BLaER1 (cell line): Measurements from ENCODE around the gene JAZF1.

Source experiments
- H3K27ac ChIP-seq: shearing (Covaris generic); formaldehyde crosslinking; 2 replicates; pipeline ENCODE4 v1.8.1; 2022
- H3K27me3 ChIP-seq: shearing (Covaris generic); formaldehyde crosslinking; 2 replicates; pipeline ENCODE4 v1.8.1; 2022
- H3K36me3 ChIP-seq: shearing (Covaris generic); formaldehyde crosslinking; 2 replicates; pipeline ENCODE4 v1.8.1; 2022
- H3K4me1 ChIP-seq: shearing (Covaris generic); formaldehyde crosslinking; 2 replicates; pipeline ENCODE4 v1.8.1; 2022
- H3K4me2 ChIP-seq: shearing (Covaris generic); formaldehyde crosslinking; 2 replicates; pipeline ENCODE4 v1.8.1; 2022
- H3K4me3 ChIP-seq: shearing (Covaris generic); formaldehyde crosslinking; 2 replicates; pipeline ENCODE4 v1.8.1; 2022
- H3K9ac ChIP-seq: shearing (Covaris generic); formaldehyde crosslinking; 2 replicates; pipeline ENCODE4 v1.8.1; 2022
- H3K9me3 ChIP-seq: shearing (Covaris generic); formaldehyde crosslinking; 2 replicates; pipeline ENCODE4 v1.8.1; 2022
- H4K20me1 ChIP-seq: shearing (Covaris generic); formaldehyde crosslinking; 2 replicates; pipeline ENCODE4 v1.8.1; 2022
- Cebpa-rat ChIP-seq: shearing (Covaris generic); IDR thresholded peaks from 2 replicates; pipeline ENCODE4 v1.8.1; 2022

The JAZF1 gene

GRCh38 chr7:28145090-28145626 lies 35.4 kb downstream of the JAZF1 start:
- TF ChIP-seq Cebpa-rat: no peak
- Histone ChIP-seq H4K20me1 (no peaks in the 10 kb centered on the region), H3K27ac (no peak overlapping the region), H3K9me3 (no peaks in the 10 kb centered on the region), H3K9ac (no peak overlapping the region), H3K4me3 (no peak overlapping the region), H3K36me3 (no peaks in the 10 kb centered on the region), H3K4me1 (peaks cover 7% of the 10 kb centered on the region; the same call in 1 of the 2 replicates), H3K4me2 (no peak overlapping the region), H3K27me3 (no peaks in the 10 kb centered on the region)

- Histone ChIP-seq H4K20me1 (no peaks in the 10 kb centered on the region), H3K36me3 (no peaks in the 10 kb centered on the region), H3K27ac (no peak overlapping the region), H3K4me2 (no peak overlapping the region), H3K4me3 (no peak overlapping the region), H3K9me3 (no peaks in the 10 kb centered on the region), H3K4me1 (peaks cover 7% of the 10 kb centered on the region; the same call in 1 of the 2 replicates), H3K9ac (no peak overlapping the region), H3K27me3 (no peaks in the 10 kb centered on the region)
- TF ChIP-seq Cebpa-rat: no peak
These were observed 36.3 kb downstream of the JAZF1 start for GRCh38 chr7:28144266-28144665.

GRCh38 chr7:28142650-28143049 lies 37.9 kb downstream of the JAZF1 start:
- TF ChIP-seq Cebpa-rat: no peak
- Histone ChIP-seq H3K27ac (no peak overlapping the region), H3K4me2 (no peak overlapping the region), H3K27me3 (no peaks in the 10 kb centered on the region), H3K9ac (no peak overlapping the region), H3K4me3 (no peak overlapping the region), H3K9me3 (no peaks in the 10 kb centered on the region), H3K36me3 (no peaks in the 10 kb centered on the region), H3K4me1 (peaks cover 7% of the 10 kb centered on the region; the same call in 1 of the 2 replicates), H4K20me1 (no peaks in the 10 kb centered on the region)

- Histone ChIP-seq H3K36me3 (peaks cover 11% of the 10 kb centered on the region; the same call in 1 of the 2 replicates), H3K4me1 (peaks cover 7% of the 10 kb centered on the region; the same call in 1 of the 2 replicates), H3K4me3 (no peak overlapping the region), H3K9me3 (no peaks in the 10 kb centered on the region), H3K27me3 (no peaks in the 10 kb centered on the region), H3K9ac (no peak overlapping the region), H4K20me1 (no peaks in the 10 kb centered on the region), H3K27ac (no peak overlapping the region), H3K4me2 (no peak overlapping the region)
- no peak for TF ChIP-seq Cebpa-rat
These were observed 39.6 kb downstream of the JAZF1 start for GRCh38 chr7:28140979-28141378.

- no peaks in the 10 kb centered on the region for H3K9me3 ChIP-seq
- H3K4me3 ChIP-seq: no peak overlapping the region
- no peak for TF ChIP-seq Cebpa-rat
- H3K27me3 ChIP-seq: no peaks in the 10 kb centered on the region
- peaks cover 11% of the 10 kb centered on the region; the same call in 1 of the 2 replicates for H3K36me3 ChIP-seq
- H3K4me1 ChIP-seq: no peaks in the 10 kb centered on the region
- no peaks in the 10 kb centered on the region for H4K20me1 ChIP-seq
- H3K9ac ChIP-seq: no peak overlapping the region
- no peak overlapping the region for H3K27ac ChIP-seq
- no peak overlapping the region for H3K4me2 ChIP-seq
These were observed 41.8 kb downstream of the JAZF1 start for GRCh38 chr7:28138837-28139236.

- no peak overlapping the region for H3K4me2 ChIP-seq
- H3K4me3 ChIP-seq: no peak overlapping the region
- no peak for TF ChIP-seq Cebpa-rat
- H3K4me1 ChIP-seq: no peaks in the 10 kb centered on the region
- no peaks in the 10 kb centered on the region for H3K9me3 ChIP-seq
- H3K36me3 ChIP-seq: peaks cover 11% of the 10 kb centered on the region; the same call in 1 of the 2 replicates
- H3K27me3 ChIP-seq: no peaks in the 10 kb centered on the region
- no peak overlapping the region for H3K27ac ChIP-seq
- no peak overlapping the region for H3K9ac ChIP-seq
- no peaks in the 10 kb centered on the region for H4K20me1 ChIP-seq
These were observed 43.1 kb downstream of the JAZF1 start for GRCh38 chr7:28137463-28137862.

- H3K27ac ChIP-seq: no peak overlapping the region
- TF ChIP-seq Cebpa-rat: no peak
- H3K36me3 ChIP-seq: peaks cover 11% of the 10 kb centered on the region; the same call in 1 of the 2 replicates
- H3K27me3 ChIP-seq: no peaks in the 10 kb centered on the region
- H3K4me3 ChIP-seq: no peak overlapping the region
- H3K9ac ChIP-seq: no peak overlapping the region
- H4K20me1 ChIP-seq: no peaks in the 10 kb centered on the region
- H3K4me1 ChIP-seq: no peaks in the 10 kb centered on the region
- H3K9me3 ChIP-seq: no peaks in the 10 kb centered on the region
- no peak overlapping the region for H3K4me2 ChIP-seq
These were observed 43.7 kb downstream of the JAZF1 start for GRCh38 chr7:28136885-28137284.

GRCh38 chr7:28136420-28136819 lies 44.2 kb downstream of the JAZF1 start:
- no peaks in the 10 kb centered on the region for H4K20me1 ChIP-seq
- no peaks in the 10 kb centered on the region for H3K9me3 ChIP-seq
- H3K4me1 ChIP-seq: no peaks in the 10 kb centered on the region
- no peak overlapping the region for H3K27ac ChIP-seq
- no peak overlapping the region for H3K9ac ChIP-seq
- no peak overlapping the region for H3K4me2 ChIP-seq
- H3K4me3 ChIP-seq: no peak overlapping the region
- H3K27me3 ChIP-seq: no peaks in the 10 kb centered on the region
- H3K36me3 ChIP-seq: peaks cover 11% of the 10 kb centered on the region; the same call in 1 of the 2 replicates
- no peak for TF ChIP-seq Cebpa-rat

DNA sequence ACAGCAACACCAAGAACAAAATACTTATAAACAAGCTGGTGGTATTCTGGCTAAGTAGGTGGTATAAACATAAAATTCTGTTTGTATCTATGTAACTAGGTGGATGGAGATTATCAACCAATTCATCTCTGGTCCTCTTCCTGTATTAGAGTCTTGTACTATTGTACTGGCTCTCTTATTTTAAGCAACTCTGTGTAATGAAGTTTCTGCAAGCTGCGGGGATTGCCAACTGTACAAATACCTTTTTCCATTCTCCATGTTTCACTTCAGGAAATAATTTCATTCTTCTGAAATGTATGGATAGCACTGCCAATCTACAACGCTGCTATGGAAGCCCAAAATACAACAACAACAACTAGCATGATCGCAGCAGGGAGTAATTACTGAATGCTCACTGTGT lies 44.8 kb downstream of the JAZF1 start:
- H3K27me3 ChIP-seq: no peaks in the 10 kb centered on the region
- no peak overlapping the region for H3K4me2 ChIP-seq
- H3K9me3 ChIP-seq: no peaks in the 10 kb centered on the region
- no peak overlapping the region for H3K4me3 ChIP-seq
- no peaks in the 10 kb centered on the region for H3K4me1 ChIP-seq
- no peaks in the 10 kb centered on the region for H4K20me1 ChIP-seq
- no peak overlapping the region for H3K27ac ChIP-seq
- no peak overlapping the region for H3K9ac ChIP-seq
- no peak for TF ChIP-seq Cebpa-rat
- peaks cover 11% of the 10 kb centered on the region; the same call in 1 of the 2 replicates for H3K36me3 ChIP-seq

- Histone ChIP-seq H4K20me1 (no peaks in the 10 kb centered on the region), H3K27ac (no peak overlapping the region), H3K9me3 (no peaks in the 10 kb centered on the region), H3K4me3 (no peak overlapping the region), H3K4me2 (no peak overlapping the region), H3K27me3 (no peaks in the 10 kb centered on the region), H3K4me1 (no peaks in the 10 kb centered on the region), H3K36me3 (peaks cover 11% of the 10 kb centered on the region; the same call in 1 of the 2 replicates), H3K9ac (no peak overlapping the region)
- no peak for TF ChIP-seq Cebpa-rat
These were observed 45.3 kb downstream of the JAZF1 start for GRCh38 chr7:28135315-28135714.

GRCh38 chr7:28133872-28134271 lies 46.7 kb downstream of the JAZF1 start:
- Histone ChIP-seq H3K27ac (no peak overlapping the region), H3K4me3 (no peak overlapping the region)

More at GRCh38 chr7:28133872-28134271, 46.7 kb downstream of the JAZF1 start:
- Histone ChIP-seq H3K27me3 (no peaks in the 10 kb centered on the region), H3K9me3 (no peaks in the 10 kb centered on the region), H3K4me2 (no peak overlapping the region), H3K36me3 (peaks cover 11% of the 10 kb centered on the region; the same call in 1 of the 2 replicates), H3K9ac (no peak overlapping the region), H4K20me1 (no peaks in the 10 kb centered on the region), H3K4me1 (peaks cover 2% of the 10 kb centered on the region)
- TF ChIP-seq Cebpa-rat: no peak
